Karpas-422 (cell line): ENCODE data around the gene PLPP2. TPM values are rescaled to one million over a fixed set of nuclear protein-coding genes. Genes with fewer than 3 reads are reported as not detected.

Experiments
- DNase-seq: peaks from one replicate; pipeline ENCODE4 v3.0.0-alpha.2; 2015
- H2AFZ ChIP-seq: fragments of 200-600 bp; sonication (generic); 2 replicates; pipeline ENCODE4 v1.6.1; 2014; ENCODE audit warnings: antibody characterized with exemption, low read length, mixed read lengths
- H3K27ac ChIP-seq: fragments of 200-600 bp; sonication (generic); 2 replicates; pipeline ENCODE4 v1.5.1; 2014; ENCODE audit warnings: mild to moderate bottlenecking, low read length, moderate library complexity
- H3K27me3 ChIP-seq: fragments of 200-600 bp; sonication (generic); 2 replicates; pipeline ENCODE4 v1.6.1; 2014; ENCODE audit warnings: low read length, mixed read lengths
- H3K36me3 ChIP-seq: fragments of 200-600 bp; sonication (generic); 2 replicates; pipeline ENCODE4 v1.6.1; 2014; ENCODE audit warnings: low read length, mixed read lengths; ENCODE audit not compliant: insufficient read depth
- H3K4me1 ChIP-seq: fragments of 200-600 bp; sonication (generic); 2 replicates; pipeline ENCODE4 v1.6.1; 2014; ENCODE audit warnings: mild to moderate bottlenecking, low read length, mixed read lengths
- H3K4me2 ChIP-seq: fragments of 200-600 bp; sonication (generic); 2 replicates; pipeline ENCODE4 v1.6.1; 2014; ENCODE audit warnings: low read length, low read depth, mild to moderate bottlenecking; ENCODE audit not compliant: poor library complexity, severe bottlenecking
- H3K4me3 ChIP-seq: fragments of 200-600 bp; sonication (generic); 2 replicates; pipeline ENCODE4 v1.5.1; 2014; ENCODE audit warnings: mild to moderate bottlenecking, antibody characterized with exemption, low read length, mixed read lengths
- H3K79me2 ChIP-seq: fragments of 200-600 bp; sonication (generic); 2 replicates; pipeline ENCODE4 v1.6.1; 2014; ENCODE audit warnings: mild to moderate bottlenecking, low read length, mixed read lengths
- H3K9ac ChIP-seq: fragments of 200-600 bp; sonication (generic); 2 replicates; pipeline ENCODE4 v1.6.0; 2014; ENCODE audit warnings: low read length
- H3K9me2 ChIP-seq: fragments of 200-600 bp; sonication (generic), shearing (Covaris generic); replicated peaks from 2 replicates; pipeline ENCODE4 v1.6.0; 2014; ENCODE audit warnings: mild to moderate bottlenecking, low read length, moderate library complexity; ENCODE audit not compliant: insufficient read depth
- H3K9me3 ChIP-seq: fragments of 300-700, 200-600 bp; sonication (generic); 2 replicates; pipeline ENCODE4 v1.6.1; 2014; ENCODE audit warnings: low read length, mixed read lengths
- H4K20me1 ChIP-seq: fragments of 200-600 bp; sonication (generic); 2 replicates; pipeline ENCODE4 v1.6.1; 2014; ENCODE audit warnings: mild to moderate bottlenecking, antibody characterized with exemption, low read length, low read depth; ENCODE audit not compliant: insufficient read depth
- total RNA-seq: library from RNA; depleted of rRNA; stranded (reverse); fragments of >200 nt; shearing (Covaris generic); gene quantifications from 2 replicates; pipeline ENCODE4 v1.2.3, GENCODE V29; 2014; ENCODE audit warnings: low replicate concordance

PLPP2 gene
- total RNA-seq, 1 experiment from 2014 or later, result 0.26 TPM

- DNase-seq, result no peak
- Histone ChIP-seq H3K27ac (no peak overlapping the region), H3K4me2 (no peak overlapping the region), H3K36me3 (no peaks in the 10 kb centered on the region), H3K9ac (no peak overlapping the region), H3K4me1 (no peaks in the 10 kb centered on the region), H3K4me3 (no peak overlapping the region), H3K9me2 (no peaks in the 10 kb centered on the region), H3K79me2 (no peaks in the 10 kb centered on the region), H3K9me3 (no peaks in the 10 kb centered on the region), H2AFZ (no peak overlapping the region), H4K20me1 (no peaks in the 10 kb centered on the region), H3K27me3 (no peaks in the 10 kb centered on the region)
These were observed 2.4 kb upstream of the PLPP2 start for GRCh38 chr19:293436-294110.

- Histone ChIP-seq H4K20me1 (no peaks in the 10 kb centered on the region), H3K4me1 (no peaks in the 10 kb centered on the region), H3K4me3 (no peak overlapping the region), H3K9ac (no peak overlapping the region), H3K9me3 (no peaks in the 10 kb centered on the region), H3K27me3 (no peaks in the 10 kb centered on the region), H3K36me3 (no peaks in the 10 kb centered on the region), H3K4me2 (no peak overlapping the region), H3K27ac (no peak overlapping the region), H3K9me2 (no peaks in the 10 kb centered on the region), H3K79me2 (no peaks in the 10 kb centered on the region), H2AFZ (no peak overlapping the region)
- no peak for DNase-seq
These were observed 1.7 kb upstream of the PLPP2 start for GRCh38 chr19:292951-293350.

- H3K4me1 ChIP-seq, result no peaks in the 10 kb centered on the region
- no peaks in the 10 kb centered on the region for H3K79me2 ChIP-seq
- H3K36me3 ChIP-seq, result no peaks in the 10 kb centered on the region
- no peak overlapping the region for H3K4me2 ChIP-seq
- H4K20me1 ChIP-seq, result no peaks in the 10 kb centered on the region
- no peak overlapping the region for H3K27ac ChIP-seq
- no peaks in the 10 kb centered on the region for H3K9me3 ChIP-seq
- no peaks in the 10 kb centered on the region for H3K9me2 ChIP-seq
- no peaks in the 10 kb centered on the region for H3K27me3 ChIP-seq
- no peak overlapping the region for H3K4me3 ChIP-seq
- no peak overlapping the region for H2AFZ ChIP-seq
- H3K9ac ChIP-seq, result no peak overlapping the region
- DNase-seq, result no peak
These were observed 1.2 kb upstream of the PLPP2 start for GRCh38 chr19:292281-292884.

GRCh38 chr19:291561-292280, 518 bp upstream of the PLPP2 start:
- Histone ChIP-seq H4K20me1 (no peaks in the 10 kb centered on the region), H3K27me3 (no peaks in the 10 kb centered on the region)

GRCh38 chr19:290372-291005, 714 bp downstream of the PLPP2 start:
- Histone ChIP-seq H3K9me2 (no peaks in the 10 kb centered on the region), H3K4me2 (no peak overlapping the region), H3K4me1 (no peaks in the 10 kb centered on the region), H3K4me3 (no peak overlapping the region), H2AFZ (no peak overlapping the region), H3K79me2 (no peaks in the 10 kb centered on the region), H4K20me1 (no peaks in the 10 kb centered on the region), H3K27me3 (no peaks in the 10 kb centered on the region), H3K36me3 (no peaks in the 10 kb centered on the region), H3K27ac (no peak overlapping the region), H3K9ac (no peak overlapping the region), H3K9me3 (no peaks in the 10 kb centered on the region)
- no peak for DNase-seq

More at GRCh38 chr19:291561-292280, 518 bp upstream of the PLPP2 start:
- Histone ChIP-seq H3K9me2 (no peaks in the 10 kb centered on the region), H3K4me1 (no peaks in the 10 kb centered on the region), H3K79me2 (no peaks in the 10 kb centered on the region), H3K36me3 (no peaks in the 10 kb centered on the region), H3K4me2 (no peak overlapping the region), H3K4me3 (no peak overlapping the region), H3K27ac (no peak overlapping the region), H2AFZ (no peak overlapping the region), H3K9me3 (no peaks in the 10 kb centered on the region), H3K9ac (no peak overlapping the region)
- DNase-seq, result no peak

GRCh38 chr19:289651-290371, 1.4 kb downstream of the PLPP2 start:
- H3K4me3 ChIP-seq, result no peak overlapping the region
- no peaks in the 10 kb centered on the region for H3K36me3 ChIP-seq
- no peaks in the 10 kb centered on the region for H4K20me1 ChIP-seq
- no peak for DNase-seq
- H2AFZ ChIP-seq, result no peak overlapping the region
- H3K9me2 ChIP-seq, result no peaks in the 10 kb centered on the region
- H3K79me2 ChIP-seq, result no peaks in the 10 kb centered on the region
- H3K9ac ChIP-seq, result no peak overlapping the region
- H3K4me2 ChIP-seq, result no peak overlapping the region
- H3K4me1 ChIP-seq, result no peaks in the 10 kb centered on the region
- no peaks in the 10 kb centered on the region for H3K9me3 ChIP-seq
- no peak overlapping the region for H3K27ac ChIP-seq
- no peaks in the 10 kb centered on the region for H3K27me3 ChIP-seq

GRCh38 chr19:288911-289310, 2.3 kb downstream of the PLPP2 start:
- Histone ChIP-seq H3K9me3 (no peaks in the 10 kb centered on the region), H3K4me3 (no peak overlapping the region), H3K4me1 (no peaks in the 10 kb centered on the region), H3K27me3 (no peaks in the 10 kb centered on the region), H3K79me2 (no peaks in the 10 kb centered on the region), H2AFZ (no peak overlapping the region), H3K4me2 (no peak overlapping the region), H3K36me3 (no peaks in the 10 kb centered on the region), H3K9ac (no peak overlapping the region), H3K9me2 (no peaks in the 10 kb centered on the region), H3K27ac (no peak overlapping the region), H4K20me1 (no peaks in the 10 kb centered on the region)
- no peak for DNase-seq
